ENCODE measurements around the gene ANTXR1.

- no peak for TF ChIP-seq CTCF (IDR thresholded peaks at IDR 0.05; ENCODE audit: borderline replicate concordance, extremely low read depth, low read length, poor library complexity, severe bottlenecking)
- TF ChIP-seq EZH2 (IDR thresholded peaks at IDR 0.05; ENCODE audit: borderline replicate concordance, low read depth, low read length, severe bottlenecking) = no peak
Measured at GRCh38 chr2:69279931-69280681, 267.1 kb downstream of the ANTXR1 start.

All from DND-41 (cell line).